ENCODE measurements around the gene OR10J5. TPM values are rescaled to one million over a fixed set of nuclear protein-coding genes. Genes with fewer than 3 reads are reported as not detected.

Gene OR10J5
- total and polyA plus RNA-seq, 2 of the 4 experiments (the other 2 are of a cell fraction) = not detected

DNA sequence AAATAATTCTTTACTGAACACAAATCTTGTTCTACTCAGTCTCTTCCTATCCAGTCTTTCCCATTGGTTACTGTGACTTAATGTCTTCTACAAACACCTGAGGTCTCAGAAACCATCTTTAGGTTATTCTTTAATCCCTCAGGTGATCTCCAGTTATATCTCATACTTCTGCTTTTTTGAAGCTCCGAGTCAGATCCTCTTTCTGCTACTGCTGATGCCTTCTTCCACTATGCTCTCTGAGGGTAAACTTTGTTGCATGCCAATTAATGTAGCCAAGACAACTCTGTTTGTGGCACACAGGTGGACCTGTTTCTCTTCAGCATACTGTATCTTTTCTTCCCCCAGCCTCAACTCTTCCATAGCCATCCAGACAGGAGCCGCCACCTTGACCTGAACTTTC is 48.7 kb upstream of the OR10J5 start:
- H3K9me1 ChIP-seq (ENCODE audit: insufficient read depth, low read length) = no peaks in the 10 kb centered on the region
- ATAC-seq (ENCODE audit: low read depth) (no peak), DNase-seq (no peak)
- H3K4me1 ChIP-seq (ENCODE audit: control insufficient read depth, insufficient read depth, low read length) = no peaks in the 10 kb centered on the region
- ChIA-PET POLR2A (ENCODE audit: unreplicated experiment) (no interaction called here), CTCF (no interaction called here)
- no peak overlapping the region for H3K4me2 ChIP-seq (ENCODE audit: low read depth, low read length)
- no TSS peak for BruUV-seq (replicated peaks)
- TF ChIP-seq RFX5 (IDR thresholded peaks at IDR 0.05; ENCODE audit: low read depth, low read length) = no peak
- no peak for TF ChIP-seq CHD1 (IDR thresholded peaks at IDR 0.05; ENCODE audit: low read depth, low read length)
- TF ChIP-seq RAD21 (IDR thresholded peaks at IDR 0.05; ENCODE audit: low read length) = no peak
- TF ChIP-seq NFE2L2 (IDR thresholded peaks at IDR 0.05; ENCODE audit: low read depth, low read length) = no peak
- no peak for TF ChIP-seq POLR2A (IDR thresholded peaks at IDR 0.05; ENCODE audit: low read depth, low read length)
- TF ChIP-seq MAZ (IDR thresholded peaks at IDR 0.05; ENCODE audit: borderline replicate concordance, low read depth, low read length) = no peak
- no peak for TF ChIP-seq CEBPB (IDR thresholded peaks at IDR 0.05; ENCODE audit: low read depth, low read length)
- TF ChIP-seq ELK1 (IDR thresholded peaks at IDR 0.05; ENCODE audit: borderline replicate concordance, low read depth, low read length) = no peak
- TF ChIP-seq, protein P1, sequence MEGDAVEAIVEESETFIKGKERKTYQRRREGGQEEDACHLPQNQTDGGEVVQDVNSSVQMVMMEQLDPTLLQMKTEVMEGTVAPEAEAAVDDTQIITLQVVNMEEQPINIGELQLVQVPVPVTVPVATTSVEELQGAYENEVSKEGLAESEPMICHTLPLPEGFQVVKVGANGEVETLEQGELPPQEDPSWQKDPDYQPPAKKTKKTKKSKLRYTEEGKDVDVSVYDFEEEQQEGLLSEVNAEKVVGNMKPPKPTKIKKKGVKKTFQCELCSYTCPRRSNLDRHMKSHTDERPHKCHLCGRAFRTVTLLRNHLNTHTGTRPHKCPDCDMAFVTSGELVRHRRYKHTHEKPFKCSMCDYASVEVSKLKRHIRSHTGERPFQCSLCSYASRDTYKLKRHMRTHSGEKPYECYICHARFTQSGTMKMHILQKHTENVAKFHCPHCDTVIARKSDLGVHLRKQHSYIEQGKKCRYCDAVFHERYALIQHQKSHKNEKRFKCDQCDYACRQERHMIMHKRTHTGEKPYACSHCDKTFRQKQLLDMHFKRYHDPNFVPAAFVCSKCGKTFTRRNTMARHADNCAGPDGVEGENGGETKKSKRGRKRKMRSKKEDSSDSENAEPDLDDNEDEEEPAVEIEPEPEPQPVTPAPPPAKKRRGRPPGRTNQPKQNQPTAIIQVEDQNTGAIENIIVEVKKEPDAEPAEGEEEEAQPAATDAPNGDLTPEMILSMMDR (conservative IDR thresholded peaks at IDR 0.05; ENCODE audit: low read depth, low read length) = no peak
- TF ChIP-seq FOS (IDR thresholded peaks at IDR 0.05; ENCODE audit: low read depth, low read length) = no peak
- no peak for TF ChIP-seq MAFK (IDR thresholded peaks at IDR 0.05; ENCODE audit: low read depth, low read length)
- no peak for TF ChIP-seq USF2 (IDR thresholded peaks at IDR 0.05; ENCODE audit: low read depth, low read length)
- no peak for TF ChIP-seq SMC3 (IDR thresholded peaks at IDR 0.05; ENCODE audit: low read depth, low read length)
- no peak for TF ChIP-seq BHLHE40 (IDR thresholded peaks at IDR 0.05; ENCODE audit: low read depth, low read length)
- H2BK5ac ChIP-seq (ENCODE audit: low read depth, low read length, poor library complexity, severe bottlenecking) = no peak overlapping the region
- H3K56ac ChIP-seq (ENCODE audit: extremely low read depth, insufficient read depth, low read length) = no peak overlapping the region
- no peak overlapping the region for H2AK9ac ChIP-seq (replicated peaks; ENCODE audit: low read depth, low read length, poor library complexity)
- H4K5ac ChIP-seq (ENCODE audit: low read depth, low read length) = no peak overlapping the region
- no peak overlapping the region for H3K4ac ChIP-seq (ENCODE audit: low read depth, low read length)
- H2AK5ac ChIP-seq (ENCODE audit: low read depth, low read length) = no peak overlapping the region
- H4K8ac ChIP-seq (ENCODE audit: low read depth in 2 of 2, low read length in 2 of 2) = no peak overlapping the region
- H3K4me3 ChIP-seq (ENCODE audit: insufficient read depth, low read depth, low read length) = no peak overlapping the region
- no peaks in the 10 kb centered on the region for H4K20me1 ChIP-seq (ENCODE audit: insufficient read depth, low read length)
- H2BK15ac ChIP-seq (ENCODE audit: low read depth, low read length) = no peak overlapping the region
- H4K91ac ChIP-seq (ENCODE audit: insufficient read depth, low read depth, low read length) = no peak overlapping the region
- H3K9ac ChIP-seq (ENCODE audit: low read depth, low read length) = no peak overlapping the region
- dilution Hi-C loops (cut with HindIII; ENCODE audit: low sequenced_read_pairs, unreplicated experiment) = no loop called here
- WGBS, 2 experiments (ENCODE audit: extremely low coverage in 2 of 2, insufficient read length in 1 of 2) = 63% methylated on average over 1 of the region's 2 CpGs; no CpG with 5 or more reads in 1 of the 2 experiments
- no peak overlapping the region for H3K23ac ChIP-seq (ENCODE audit: low read depth, low read length)
- no peak overlapping the region for H3K27ac ChIP-seq (ENCODE audit: insufficient read depth, low read length)
- intact Hi-C loops (cut with micrococcal nuclease) = no loop called here
- H3K18ac ChIP-seq (ENCODE audit: low read depth, low read length) = no peak overlapping the region
- no peaks in the 10 kb centered on the region for H3K27me3 ChIP-seq (ENCODE audit: control insufficient read depth, insufficient read depth, low read length)
- no peaks in the 10 kb centered on the region for H3K79me1 ChIP-seq (ENCODE audit: low read depth in 1 of 2, low read length in 2 of 2)
- in situ Hi-C loops (cut with MboI; ENCODE audit: low sequenced_read_pairs) = no loop called here
- no peak overlapping the region for H2AFZ ChIP-seq (replicated peaks; ENCODE audit: low read length, poor library complexity)
- peaks cover 2% of the 10 kb centered on the region; the same call in 1 of the 2 replicates for H3K9me3 ChIP-seq (ENCODE audit: control insufficient read depth, insufficient read depth, low read length)
- H3K36me3 ChIP-seq (ENCODE audit: control insufficient read depth, insufficient read depth, low read length) = no peaks in the 10 kb centered on the region
- H2BK120ac ChIP-seq (ENCODE audit: low read depth, low read length) = no peak overlapping the region
- H3K14ac ChIP-seq (replicated peaks; ENCODE audit: low read depth, low read length) = no peak overlapping the region
- H2BK20ac ChIP-seq (ENCODE audit: low read depth, low read length) = no peak overlapping the region

Measured in IMR-90 (cell line).